NCI-H187 treated with DMSO at 0.1 percent for 48 hours (cell line): ENCODE data around the gene THOC7.

ENCODE experiments used
- DNase-seq: peaks from one replicate; lab custom pipeline; 2025; lab: John Stamatoyannopoulos, UW

Gene THOC7

GRCh38 chr3:63863150-63864007, at the start of gene THOC7, which contains the start of gene ATXN7:
Gene THOC7, minus strand, starts transcription at chr3:63863805. Its CDS starts 15 bp downstream, at chr3:63863790.
Gene ATXN7, plus strand, starts transcription at chr3:63863867. Its CDS starts 48,732 bp downstream, at chr3:63912599.
- DNase-seq = no peak

- DNase-seq = no peak
Measured at GRCh38 chr3:63912768-63913588, 49.4 kb upstream of the THOC7 start.

- no peak for DNase-seq
Measured at GRCh38 chr3:63911873-63912767, 48.5 kb upstream of the THOC7 start, which contains the start of gene SCAANT1. Gene SCAANT1, minus strand, starts transcription at chr3:63912383.

GRCh38 chr3:63911509-63911872, 47.9 kb upstream of the THOC7 start:
- no peak for DNase-seq

GRCh38 chr3:63910891-63911290, 47.3 kb upstream of the THOC7 start:
- DNase-seq = no peak

- DNase-seq = no peak
Measured at GRCh38 chr3:63910001-63910400, 46.4 kb upstream of the THOC7 start.

- DNase-seq = no peak
Measured at GRCh38 chr3:63909431-63909830, 45.8 kb upstream of the THOC7 start.

- DNase-seq = no peak
Measured at GRCh38 chr3:63908776-63909175, 45.2 kb upstream of the THOC7 start.

GRCh38 chr3:63908081-63908736, 44.6 kb upstream of the THOC7 start:
- DNase-seq = no peak

GRCh38 chr3:63905731-63906620, 42.4 kb upstream of the THOC7 start:
- DNase-seq = no peak

- no peak for DNase-seq
Measured at GRCh38 chr3:63900459-63900858, 36.9 kb upstream of the THOC7 start.

- no peak for DNase-seq
Measured at GRCh38 chr3:63900010-63900409, 36.4 kb upstream of the THOC7 start.

GRCh38 chr3:63896332-63897030, 32.9 kb upstream of the THOC7 start:
- no peak for DNase-seq

- DNase-seq = no peak
Measured at GRCh38 chr3:63895422-63896189, 32.0 kb upstream of the THOC7 start.

GRCh38 chr3:63892773-63893352, 29.3 kb upstream of the THOC7 start:
- DNase-seq = no peak

- no peak for DNase-seq
Measured at GRCh38 chr3:63891518-63891917, 27.9 kb upstream of the THOC7 start.

- no peak for DNase-seq
Measured at GRCh38 chr3:63886858-63887257, 23.3 kb upstream of the THOC7 start.

GRCh38 chr3:63880653-63881052, 17.0 kb upstream of the THOC7 start:
- no peak for DNase-seq
